Measurements from ENCODE around the gene CHCHD6. TPM values are rescaled to one million over a fixed set of nuclear protein-coding genes. Genes with fewer than 3 reads are reported as not detected.

Gene CHCHD6
- total RNA-seq, 4 donors from 2014 or later: 2.4 to 44.6 (median 5.1) TPM

DNA sequence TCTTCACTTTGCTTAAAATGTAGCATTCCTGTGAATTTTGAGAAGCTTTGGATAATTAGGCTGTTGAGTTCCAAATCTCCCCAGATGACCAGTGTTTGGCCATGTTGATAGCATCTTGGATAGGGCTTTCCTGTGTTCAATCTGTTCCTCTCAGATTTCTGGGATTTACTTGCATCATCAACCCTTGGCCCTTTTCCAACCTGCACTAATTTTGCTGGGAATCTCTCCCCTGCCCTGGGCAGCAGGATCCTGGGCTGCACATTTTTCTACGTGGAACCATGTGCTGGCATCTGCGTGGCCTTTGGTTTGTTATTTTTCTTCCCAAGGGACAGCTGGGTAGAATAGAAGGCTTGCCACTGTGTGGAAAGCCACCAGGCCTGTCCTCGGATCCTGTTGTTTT lies 203.5 kb downstream of the CHCHD6 start:
- TF ChIP-seq, protein P1, sequence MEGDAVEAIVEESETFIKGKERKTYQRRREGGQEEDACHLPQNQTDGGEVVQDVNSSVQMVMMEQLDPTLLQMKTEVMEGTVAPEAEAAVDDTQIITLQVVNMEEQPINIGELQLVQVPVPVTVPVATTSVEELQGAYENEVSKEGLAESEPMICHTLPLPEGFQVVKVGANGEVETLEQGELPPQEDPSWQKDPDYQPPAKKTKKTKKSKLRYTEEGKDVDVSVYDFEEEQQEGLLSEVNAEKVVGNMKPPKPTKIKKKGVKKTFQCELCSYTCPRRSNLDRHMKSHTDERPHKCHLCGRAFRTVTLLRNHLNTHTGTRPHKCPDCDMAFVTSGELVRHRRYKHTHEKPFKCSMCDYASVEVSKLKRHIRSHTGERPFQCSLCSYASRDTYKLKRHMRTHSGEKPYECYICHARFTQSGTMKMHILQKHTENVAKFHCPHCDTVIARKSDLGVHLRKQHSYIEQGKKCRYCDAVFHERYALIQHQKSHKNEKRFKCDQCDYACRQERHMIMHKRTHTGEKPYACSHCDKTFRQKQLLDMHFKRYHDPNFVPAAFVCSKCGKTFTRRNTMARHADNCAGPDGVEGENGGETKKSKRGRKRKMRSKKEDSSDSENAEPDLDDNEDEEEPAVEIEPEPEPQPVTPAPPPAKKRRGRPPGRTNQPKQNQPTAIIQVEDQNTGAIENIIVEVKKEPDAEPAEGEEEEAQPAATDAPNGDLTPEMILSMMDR (IDR thresholded peaks at IDR 0.05): no peak
- TF ChIP-seq POLR2A (IDR thresholded peaks at IDR 0.05): no peak
- DNase-seq: no peak
- no peak overlapping the region for H3K4me3 ChIP-seq
- H3K27me3 ChIP-seq: no peaks in the 10 kb centered on the region
- no peaks in the 10 kb centered on the region for H3K9me3 ChIP-seq
- H3K27ac ChIP-seq: no peak overlapping the region
- no peaks in the 10 kb centered on the region for H3K36me3 ChIP-seq
- peaks cover 0 to 20% (median 12%) of the 10 kb centered on the region in 4 donors for H3K4me1 ChIP-seq

- DNase-seq: no peak
- H3K9me3 ChIP-seq: no peaks in the 10 kb centered on the region
Observed at GRCh38 chr3:126908752-126909275, 204.8 kb downstream of the CHCHD6 start.

DNA sequence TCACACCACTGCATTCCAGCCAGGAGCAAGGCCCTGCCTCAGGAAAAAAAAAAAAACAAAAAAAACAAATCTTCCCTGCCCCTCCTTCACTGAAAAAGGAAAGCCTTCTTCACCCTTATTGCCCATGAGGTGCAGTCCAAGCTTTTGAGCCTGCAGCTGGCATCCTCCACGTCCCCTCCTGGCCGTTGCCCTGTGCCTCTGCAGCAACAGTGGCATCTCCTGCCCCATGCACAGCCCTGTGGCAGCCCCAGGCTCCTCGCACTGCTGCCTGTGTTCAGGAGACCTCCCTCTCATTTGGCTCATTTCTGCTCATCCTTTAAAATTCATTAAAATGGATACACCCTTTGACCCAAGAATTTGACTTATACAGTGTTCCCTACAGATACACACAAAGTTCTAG lies 206.2 kb downstream of the CHCHD6 start:
- H3K27me3 ChIP-seq: no peaks in the 10 kb centered on the region
- no peaks in the 10 kb centered on the region for H3K36me3 ChIP-seq
- peaks cover 0 to 22% (median 12%) of the 10 kb centered on the region in 4 donors for H3K4me1 ChIP-seq
- no peak overlapping the region for H3K4me3 ChIP-seq
- DNase-seq: no peak
- H3K27ac ChIP-seq: no peak overlapping the region
- no peak for TF ChIP-seq POLR2A (IDR thresholded peaks at IDR 0.05)
- TF ChIP-seq, protein P1 (IDR thresholded peaks at IDR 0.05): no peak
- no peaks in the 10 kb centered on the region for H3K9me3 ChIP-seq

More at GRCh38 chr3:126908752-126909275, 204.8 kb downstream of the CHCHD6 start:
- Histone ChIP-seq H3K4me1 (peaks cover 0 to 22% (median 12%) of the 10 kb centered on the region in 4 donors), H3K36me3 (no peaks in the 10 kb centered on the region), H3K4me3 (no peak overlapping the region), H3K27ac (no peak overlapping the region), H3K27me3 (no peaks in the 10 kb centered on the region)
- TF ChIP-seq, protein P1 (IDR thresholded peaks at IDR 0.05): no peak
- TF ChIP-seq POLR2A (IDR thresholded peaks at IDR 0.05): no peak

DNA sequence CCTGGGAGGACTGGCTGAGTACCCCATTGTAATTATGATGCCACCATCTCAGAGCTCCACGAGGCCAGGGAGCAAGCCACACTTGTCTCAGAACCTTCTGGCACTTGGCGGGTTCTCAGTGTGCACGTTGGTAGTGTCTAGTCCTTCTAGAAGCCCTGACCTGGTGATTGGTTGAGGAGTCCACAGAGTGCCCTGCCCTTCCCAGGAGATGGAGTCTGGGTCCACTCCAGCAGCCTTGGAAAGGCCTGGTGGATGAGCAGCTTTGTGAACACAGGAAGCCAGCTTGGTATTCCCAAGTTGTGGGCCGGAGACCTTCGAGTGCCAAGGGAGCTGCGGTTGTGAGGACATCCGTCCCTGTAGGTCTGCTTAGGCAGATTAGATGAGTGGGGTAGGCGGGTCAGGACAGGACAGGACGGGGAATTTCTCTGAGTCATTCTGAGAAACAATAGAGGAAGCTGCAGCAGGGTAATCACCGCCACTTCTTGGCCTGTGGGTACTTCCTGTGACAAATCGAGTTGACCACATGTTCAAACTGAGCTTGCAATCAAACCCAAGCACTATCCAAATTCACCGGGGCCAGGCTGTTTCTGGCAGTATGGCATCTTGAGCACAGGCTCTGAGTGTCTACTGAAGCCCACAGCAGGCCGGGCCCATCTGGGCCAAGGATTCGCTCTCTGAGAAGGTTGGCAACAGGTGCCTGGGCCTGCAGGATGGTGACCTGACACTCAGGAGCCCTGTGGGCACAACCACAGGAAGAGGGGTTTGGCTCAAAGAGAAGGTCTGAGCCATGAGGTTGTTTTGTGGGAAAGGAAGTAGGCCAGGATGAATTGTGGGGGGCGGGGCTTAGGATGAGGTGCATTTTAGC lies 207.4 kb downstream of the CHCHD6 start:
- peak in 2 of 3 donors; percentile 74 to 84 for DNase-seq
- Histone ChIP-seq H3K9me3 (no peaks in the 10 kb centered on the region), H3K27me3 (no peaks in the 10 kb centered on the region), H3K4me3 (no peak overlapping the region), H3K36me3 (no peaks in the 10 kb centered on the region), H3K4me1 (peaks cover 0 to 22% (median 12%) of the 10 kb centered on the region in 4 donors), H3K27ac (peak overlapping the region in 3 of 4 donors; percentile 42 to 59 (median 49))
- TF ChIP-seq, protein P1 (IDR thresholded peaks at IDR 0.05): no peak
- TF ChIP-seq POLR2A (IDR thresholded peaks at IDR 0.05): no peak

DNA sequence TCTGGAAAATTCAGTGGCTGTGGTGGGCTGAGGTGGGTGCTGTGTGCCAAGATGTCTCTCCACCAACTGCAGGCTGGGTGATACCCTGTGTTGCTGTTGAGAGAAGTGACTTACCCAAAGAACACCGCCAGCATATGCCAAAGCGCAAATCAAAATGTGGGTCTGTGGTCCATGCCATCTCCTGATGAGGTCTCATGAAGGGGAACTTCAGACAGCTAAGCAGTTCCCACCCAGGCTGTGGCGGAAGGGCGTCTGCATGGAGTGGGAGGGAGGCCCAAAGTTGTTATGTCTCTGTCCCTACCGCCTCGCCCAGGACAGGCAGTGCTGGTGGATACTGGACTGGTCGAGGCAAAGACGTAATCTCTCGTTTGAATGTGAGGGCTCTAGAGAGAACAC lies 208.0 kb downstream of the CHCHD6 start:
- no peaks in the 10 kb centered on the region for H3K36me3 ChIP-seq
- H3K4me3 ChIP-seq: no peak overlapping the region
- TF ChIP-seq, protein P1 (IDR thresholded peaks at IDR 0.05): no peak
- TF ChIP-seq POLR2A (IDR thresholded peaks at IDR 0.05): no peak
- no peaks in the 10 kb centered on the region for H3K27me3 ChIP-seq
- peak overlapping the region in 2 of 4 donors; percentile 49 to 59 for H3K27ac ChIP-seq
- no peaks in the 10 kb centered on the region for H3K9me3 ChIP-seq
- H3K4me1 ChIP-seq: peaks cover 0 to 22% (median 12%) of the 10 kb centered on the region in 4 donors
- DNase-seq: no peak
